Activated CD4-positive, alpha-beta memory T cell treated with anti-CD3 and anti-CD28 coated beads for 36 hours (primary cell): ENCODE measurements around the gene OR6K2. TPM values are rescaled to one million over a fixed set of nuclear protein-coding genes. Genes with fewer than 3 reads are reported as not detected.
"Not testable (repeated sequence)": the region's sequence is repeated elsewhere in the genome, so short reads cannot be mapped to it uniquely, and the experiment has no call there.

Source experiments
- CTCF ChIA-PET: fragments of 350-600 bp; sonication (Branson Sonifier 250); formaldehyde crosslinking; loops from one replicate; lab custom pipeline; 2021; ENCODE audit warnings: antibody characterized with exemption, inconsistent platforms; lab: Charles Lee
- POLR2A ChIA-PET: fragments of 350-600 bp; sonication (Branson Sonifier 250); formaldehyde crosslinking; loops from one replicate; lab custom pipeline; 2021; ENCODE audit warnings: antibody characterized with exemption; lab: Charles Lee
- DNase-seq: peaks from one replicate; pipeline ENCODE4 v3.0.0-alpha.2; 2020
- H3K27ac Mint-ChIP-seq: one replicate; pipeline ENCODE4 v1.8.0; 2021; ENCODE audit warnings: mixed read lengths
- H3K27me3 Mint-ChIP-seq: one replicate; pipeline ENCODE4 v1.8.0; 2021; ENCODE audit warnings: mixed read lengths
- H3K36me3 Mint-ChIP-seq: one replicate; pipeline ENCODE4 v1.8.0; 2021; ENCODE audit warnings: mixed read lengths
- H3K4me1 Mint-ChIP-seq: one replicate; pipeline ENCODE4 v1.8.0; 2021; ENCODE audit warnings: low read depth, mixed read lengths
- H3K4me3 Mint-ChIP-seq: one replicate; pipeline ENCODE4 v1.8.0; 2021; ENCODE audit warnings: mild to moderate bottlenecking, mixed read lengths
- H3K9me3 Mint-ChIP-seq: one replicate; pipeline ENCODE4 v1.8.0; 2021; ENCODE audit warnings: mixed read lengths
- intact Hi-C: fragments of 100-400 bp; cut with micrococcal nuclease; formaldehyde crosslinking; loops from one replicate; pipeline ENCODE4 v1.15.1; 2023
- total RNA-seq, 2 experiments: library from RNA; stranded (reverse); gene quantifications; one replicate each; pipeline ENCODE4 v1.2.3, GENCODE V29; 2021

The OR6K2 gene
- total RNA-seq, 2 experiments from 2014 or later, result not detected

DNA sequence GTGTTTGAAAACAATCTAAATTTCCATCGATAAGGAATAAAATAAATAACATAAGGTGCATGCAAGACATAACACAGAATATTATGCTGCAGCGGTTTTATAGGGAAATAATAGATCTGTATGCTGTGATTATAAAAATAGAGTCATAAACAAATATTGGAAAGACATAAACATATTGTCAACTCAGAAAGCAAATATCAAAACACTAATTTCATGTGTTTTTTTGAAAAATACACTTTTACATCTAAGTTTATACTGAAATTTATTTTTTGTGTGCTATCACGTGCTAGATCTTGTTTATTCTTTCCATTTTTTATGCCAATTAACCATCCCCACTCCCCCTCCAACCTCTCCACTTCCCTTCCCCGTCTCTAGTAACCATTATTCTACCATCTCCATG, 10.6 kb upstream of the OR6K2 start:
- POLR2A ChIA-PET, result no interaction called here
- CTCF ChIA-PET, result interaction anchor here (1.0 kb wide), 1 partner anchor 12 kb away, joined by 3 read pairs; no protein-coding TSS in a partner anchor
- H3K27me3 Mint-ChIP-seq, result peaks cover 13% of the 10 kb centered on the region
- no peaks in the 10 kb centered on the region for H3K9me3 Mint-ChIP-seq
- intact Hi-C loops, result loop anchor here (10.0 kb wide), 1 partner anchor 284 kb away; no protein-coding TSS in a partner anchor
- DNase-seq, result no peak
- no peaks in the 10 kb centered on the region for H3K4me1 Mint-ChIP-seq
- H3K36me3 Mint-ChIP-seq, result no peaks in the 10 kb centered on the region
- no peak overlapping the region for H3K4me3 Mint-ChIP-seq
- no peak overlapping the region for H3K27ac Mint-ChIP-seq

GRCh38 chr1:158706096-158706495, 5.6 kb upstream of the OR6K2 start:
- H3K4me3 Mint-ChIP-seq, result no peak overlapping the region
- H3K27ac Mint-ChIP-seq, result no peak overlapping the region
- no peaks in the 10 kb centered on the region for H3K9me3 Mint-ChIP-seq
- H3K4me1 Mint-ChIP-seq, result no peaks in the 10 kb centered on the region
- no peaks in the 10 kb centered on the region for H3K27me3 Mint-ChIP-seq
- intact Hi-C loops, result no loop called here
- CTCF ChIA-PET, result no interaction called here
- no peak for DNase-seq
- H3K36me3 Mint-ChIP-seq, result no peaks in the 10 kb centered on the region
- POLR2A ChIA-PET, result no interaction called here

- intact Hi-C loops, result no loop called here
- ChIA-PET POLR2A (no interaction called here), CTCF (no interaction called here)
- no peaks in the 10 kb centered on the region for H3K9me3 Mint-ChIP-seq
- no peak overlapping the region for H3K27ac Mint-ChIP-seq
- no peaks in the 10 kb centered on the region for H3K4me1 Mint-ChIP-seq
- no peak overlapping the region for H3K4me3 Mint-ChIP-seq
- no peak for DNase-seq
- H3K27me3 Mint-ChIP-seq, result peaks cover 12% of the 10 kb centered on the region
- no peaks in the 10 kb centered on the region for H3K36me3 Mint-ChIP-seq
Observed at GRCh38 chr1:158694596-158694995, 5.9 kb downstream of the OR6K2 start.

DNA sequence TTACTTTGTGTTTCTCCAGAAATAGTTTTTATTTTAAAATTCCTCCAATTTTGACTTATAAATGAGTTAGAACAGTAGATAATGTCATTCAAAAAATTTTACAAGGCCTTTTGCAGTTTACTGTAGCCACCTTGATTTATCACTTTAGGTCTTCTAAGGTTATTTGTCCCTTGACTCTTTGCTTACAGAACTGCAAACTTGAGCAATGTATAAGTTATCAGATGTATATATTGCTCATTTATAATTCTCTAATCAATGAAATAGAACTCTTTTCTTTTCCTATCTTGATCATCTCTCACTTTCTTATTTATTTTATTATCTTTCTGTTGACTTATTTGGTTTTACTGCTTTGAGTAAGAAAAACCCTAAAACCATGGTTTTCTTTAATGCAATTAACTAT, 8.1 kb downstream of the OR6K2 start:
- H3K9me3 Mint-ChIP-seq, result no peaks in the 10 kb centered on the region
- peaks cover 16% of the 10 kb centered on the region for H3K27me3 Mint-ChIP-seq
- no peak for DNase-seq
- H3K27ac Mint-ChIP-seq, result no peak overlapping the region
- ChIA-PET CTCF (no interaction called here), POLR2A (no interaction called here)
- no peaks in the 10 kb centered on the region for H3K36me3 Mint-ChIP-seq
- no peaks in the 10 kb centered on the region for H3K4me1 Mint-ChIP-seq
- H3K4me3 Mint-ChIP-seq, result no peak overlapping the region
- intact Hi-C loops, result no loop called here

DNA sequence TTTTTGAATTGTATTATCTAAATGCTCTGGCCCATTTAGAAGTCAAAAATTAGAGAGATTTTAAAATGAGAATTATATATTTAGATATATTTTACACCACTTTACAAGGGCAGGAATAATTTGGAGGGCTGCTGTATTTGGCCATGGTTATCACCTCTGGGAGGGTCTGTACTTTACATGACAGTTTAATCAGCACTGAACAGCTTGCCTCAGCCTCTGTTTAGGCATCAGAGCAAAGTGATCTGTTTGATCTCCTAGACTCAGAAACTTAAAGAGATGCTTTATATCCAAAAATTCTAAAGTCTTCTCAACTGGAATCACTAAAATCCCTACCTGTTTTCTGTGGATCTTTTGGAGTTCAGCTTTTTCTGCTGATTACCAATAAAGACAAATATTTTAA, 8.5 kb downstream of the OR6K2 start:
- Mint-ChIP-seq H3K36me3 (no peaks in the 10 kb centered on the region), H3K27ac (no peak overlapping the region), H3K27me3 (peaks cover 18% of the 10 kb centered on the region), H3K4me3 (no peak overlapping the region), H3K9me3 (no peaks in the 10 kb centered on the region), H3K4me1 (no peaks in the 10 kb centered on the region)
- DNase-seq, result no peak
- ChIA-PET POLR2A (no interaction called here), CTCF (no interaction called here)
- intact Hi-C loops, result no loop called here

DNA sequence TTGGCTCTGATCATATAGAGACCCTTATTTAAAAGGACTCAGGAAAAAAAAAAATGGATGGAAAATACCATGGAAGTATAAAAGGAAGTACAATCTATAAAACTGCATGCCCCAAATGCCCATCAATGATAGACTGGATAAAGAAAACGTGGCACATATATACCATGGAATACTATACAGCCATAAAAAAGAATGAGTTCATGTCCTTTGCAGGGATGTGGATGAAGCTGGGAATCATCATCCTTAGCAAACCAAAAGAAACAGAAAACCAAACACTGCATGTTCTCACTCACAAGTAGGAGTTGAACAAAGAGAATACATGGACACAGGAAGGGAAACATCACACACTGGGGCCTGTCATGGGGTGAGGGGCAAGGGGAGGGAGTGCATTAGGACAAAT, 9.3 kb downstream of the OR6K2 start:
- CTCF ChIA-PET, DNase-seq, POLR2A ChIA-PET, H3K9me3 Mint-ChIP-seq, H3K4me1 Mint-ChIP-seq, H3K27ac Mint-ChIP-seq, intact Hi-C loops, H3K4me3 Mint-ChIP-seq, H3K36me3 Mint-ChIP-seq: not testable (repeated sequence)
- H3K27me3 Mint-ChIP-seq, result peaks cover 18% of the 10 kb centered on the region

GRCh38 chr1:158689875-158690274, 10.6 kb downstream of the OR6K2 start:
- Mint-ChIP-seq H3K27ac (no peak overlapping the region), H3K4me3 (no peak overlapping the region), H3K27me3 (peaks cover 16% of the 10 kb centered on the region), H3K4me1 (no peaks in the 10 kb centered on the region), H3K36me3 (no peaks in the 10 kb centered on the region), H3K9me3 (no peaks in the 10 kb centered on the region)
- intact Hi-C loops, result no loop called here
- CTCF ChIA-PET, result no interaction called here
- POLR2A ChIA-PET, result no interaction called here
- DNase-seq, result no peak

DNA sequence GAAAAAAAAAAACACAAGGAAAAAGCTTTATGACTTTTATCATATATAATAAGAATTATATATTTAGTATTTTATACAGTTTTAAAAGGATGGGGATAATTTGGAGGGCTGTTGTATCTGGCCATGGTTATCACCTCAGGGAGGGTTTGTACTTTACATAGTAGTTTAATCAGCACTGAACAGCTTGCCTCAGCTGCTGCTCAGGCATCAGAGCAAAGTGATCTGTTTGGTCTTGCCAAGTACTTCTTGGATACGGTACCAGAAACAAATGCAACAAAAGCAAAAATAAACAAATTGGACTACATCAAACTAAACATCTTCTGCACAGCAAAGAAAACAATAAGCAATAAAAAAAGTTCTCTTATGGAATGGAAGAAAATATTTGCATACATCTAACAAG, 11.3 kb downstream of the OR6K2 start:
- intact Hi-C loops, result no loop called here
- H3K27ac Mint-ChIP-seq, result no peak overlapping the region
- no peaks in the 10 kb centered on the region for H3K4me1 Mint-ChIP-seq
- CTCF ChIA-PET, result no interaction called here
- H3K36me3 Mint-ChIP-seq, result no peaks in the 10 kb centered on the region
- H3K4me3 Mint-ChIP-seq, result no peak overlapping the region
- no peaks in the 10 kb centered on the region for H3K9me3 Mint-ChIP-seq
- no peak for DNase-seq
- H3K27me3 Mint-ChIP-seq, result peaks cover 17% of the 10 kb centered on the region
- POLR2A ChIA-PET, result no interaction called here

DNA sequence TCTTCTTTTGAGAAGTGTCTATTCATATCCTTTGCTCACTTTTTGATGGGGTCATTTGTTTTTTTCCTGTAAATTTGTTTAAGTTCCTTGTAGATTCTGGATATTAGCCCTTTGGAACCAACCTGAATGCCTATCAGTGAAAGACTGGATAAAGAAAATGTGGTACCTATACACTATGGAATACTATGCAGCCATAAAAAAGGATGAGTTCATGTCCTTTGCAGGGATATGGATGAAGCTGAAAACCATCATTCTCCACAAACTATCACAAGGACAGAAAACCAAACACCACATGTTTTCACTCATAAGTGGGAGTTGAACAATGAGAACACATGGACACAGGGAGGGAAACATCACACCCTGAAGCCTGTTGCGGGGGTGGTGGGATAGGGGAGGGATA, 12.1 kb downstream of the OR6K2 start:
- H3K36me3 Mint-ChIP-seq, intact Hi-C loops, DNase-seq, CTCF ChIA-PET, H3K27ac Mint-ChIP-seq, POLR2A ChIA-PET, H3K4me1 Mint-ChIP-seq, H3K9me3 Mint-ChIP-seq, H3K4me3 Mint-ChIP-seq: not testable (repeated sequence)
- H3K27me3 Mint-ChIP-seq, result peaks cover 17% of the 10 kb centered on the region

DNA sequence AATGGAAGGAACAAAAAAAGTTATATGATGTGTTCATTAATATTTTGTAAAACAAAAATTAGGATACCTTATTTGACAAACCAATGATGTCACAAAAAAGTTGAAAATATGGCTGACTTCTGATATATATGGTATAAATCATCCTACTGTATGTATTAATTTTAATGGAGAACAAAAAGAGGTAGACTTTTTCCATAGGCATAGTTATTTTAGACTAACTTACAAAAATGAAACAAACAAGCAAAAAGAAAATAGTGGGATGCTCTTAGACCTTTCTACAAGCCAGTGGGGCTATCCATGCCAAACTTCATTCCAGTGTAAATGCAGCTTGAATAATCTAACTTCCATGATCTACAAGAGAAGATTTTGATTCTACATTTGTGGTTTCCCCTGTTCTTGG, 13.4 kb downstream of the OR6K2 start:
- intact Hi-C loops, result no loop called here
- no peak for DNase-seq
- POLR2A ChIA-PET, result no interaction called here
- Mint-ChIP-seq H3K4me1 (no peaks in the 10 kb centered on the region), H3K36me3 (no peaks in the 10 kb centered on the region), H3K27me3 (peaks cover 22% of the 10 kb centered on the region), H3K9me3 (no peaks in the 10 kb centered on the region), H3K4me3 (no peak overlapping the region), H3K27ac (no peak overlapping the region)
- CTCF ChIA-PET, result no interaction called here

DNA sequence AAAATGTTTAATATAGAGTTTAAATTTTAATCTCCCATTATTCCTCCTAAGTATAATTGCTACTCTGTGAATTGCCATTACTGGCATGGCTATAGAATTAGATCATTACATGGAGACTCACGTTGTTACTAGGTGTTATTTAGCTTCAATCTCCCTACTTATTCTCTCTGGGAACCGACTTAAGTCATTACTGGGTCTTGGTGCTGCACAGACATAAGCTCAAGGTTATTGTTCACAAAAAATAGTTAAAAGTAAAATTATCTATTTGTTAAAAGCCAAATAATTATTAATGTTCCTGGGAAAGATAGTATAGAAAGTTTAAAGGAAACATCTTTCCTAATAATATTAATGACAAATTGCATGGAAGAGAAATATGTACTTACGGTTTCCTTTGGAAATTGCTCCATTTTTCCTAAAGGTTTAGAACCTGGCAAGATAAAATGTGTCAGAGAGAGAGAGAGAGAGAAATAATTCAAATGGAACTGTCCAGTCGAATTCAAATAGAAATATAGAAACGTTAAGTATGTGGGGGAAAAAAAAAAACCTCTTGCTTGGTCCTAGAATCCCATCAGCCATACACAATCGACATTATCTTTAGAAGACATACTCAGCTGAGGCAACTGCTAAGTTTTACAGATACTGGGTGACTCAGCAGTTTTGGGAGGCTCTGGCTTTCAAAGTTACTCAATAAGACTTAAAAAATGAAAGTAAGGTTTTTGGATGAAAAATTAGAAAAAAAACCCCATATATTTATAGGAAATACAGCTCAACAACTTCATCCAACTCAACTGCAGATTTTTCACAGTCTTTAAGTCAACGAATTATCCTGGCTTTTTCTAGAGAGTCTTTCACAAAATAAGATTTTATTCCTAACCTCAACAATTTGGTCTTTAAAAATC, 14.1 kb downstream of the OR6K2 start, which contains the start of gene SPTA1:
Gene SPTA1, minus strand, starts transcription at position 605 of the 899 bp plus-strand sequence. Its CDS starts 198 bp downstream, at position 407.
- POLR2A ChIA-PET, result no interaction called here
- DNase-seq, result no peak

DNA sequence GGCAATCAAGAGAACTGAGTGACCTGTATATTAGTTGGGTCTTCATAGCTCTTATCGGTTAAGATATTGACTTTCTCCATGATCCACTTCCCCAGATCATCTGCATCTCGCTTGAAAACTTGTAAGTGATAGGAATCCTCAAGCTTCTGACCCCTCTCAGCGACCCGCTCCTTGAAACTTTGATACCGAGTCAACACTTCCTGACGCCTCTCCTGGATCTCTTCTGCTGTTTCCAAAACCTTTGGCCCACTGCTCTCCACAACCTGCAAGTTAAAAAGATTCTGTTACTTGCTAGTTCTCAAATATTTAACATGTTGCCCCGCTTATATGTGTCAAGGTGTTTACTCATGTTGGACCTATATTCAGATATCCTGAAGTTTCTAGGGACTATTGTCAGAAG, 15.4 kb downstream of the OR6K2 start:
- Mint-ChIP-seq H3K9me3 (no peaks in the 10 kb centered on the region), H3K27me3 (peaks cover 24% of the 10 kb centered on the region), H3K36me3 (no peaks in the 10 kb centered on the region), H3K4me1 (no peaks in the 10 kb centered on the region), H3K4me3 (no peak overlapping the region), H3K27ac (no peak overlapping the region)
- DNase-seq, result no peak
- intact Hi-C loops, result no loop called here
- ChIA-PET CTCF (no interaction called here), POLR2A (no interaction called here)

More for the DNA sequence above, 14.1 kb downstream of the OR6K2 start, which contains the start of gene SPTA1:
- Mint-ChIP-seq H3K4me1 (no peaks in the 10 kb centered on the region), H3K36me3 (no peaks in the 10 kb centered on the region), H3K9me3 (no peaks in the 10 kb centered on the region), H3K4me3 (no peak within 1 kb of the TSS), H3K27ac (no peak within 1 kb of the TSS), H3K27me3 (peaks cover 25% of the 10 kb centered on the region)
- intact Hi-C loops, result no loop called here
- CTCF ChIA-PET, result interaction anchor here (0.6 kb wide), 1 partner anchor 165 kb away, joined by 3 read pairs; no protein-coding TSS in a partner anchor

DNA sequence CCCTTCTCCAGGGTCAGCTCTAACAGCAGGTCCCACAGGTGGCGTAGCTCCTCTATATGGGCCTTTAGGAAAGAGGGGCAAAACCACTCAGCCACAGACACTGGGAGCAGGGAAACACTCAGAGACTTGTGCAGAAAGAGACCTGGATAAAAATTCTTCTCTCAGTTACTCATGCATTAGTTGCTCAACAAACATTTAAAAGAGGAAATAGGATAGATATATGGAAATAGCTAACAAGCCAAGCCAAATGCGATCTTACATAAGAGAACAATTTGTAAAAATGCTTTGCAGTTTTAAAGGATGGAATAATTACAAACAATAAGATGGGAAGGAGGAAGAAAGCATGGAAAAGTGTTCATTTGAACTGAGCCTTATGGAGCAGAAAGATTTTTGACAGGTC, 18.8 kb downstream of the OR6K2 start:
- Mint-ChIP-seq H3K27me3 (peaks cover 19% of the 10 kb centered on the region), H3K9me3 (no peaks in the 10 kb centered on the region), H3K4me3 (no peak overlapping the region), H3K36me3 (no peaks in the 10 kb centered on the region), H3K4me1 (no peaks in the 10 kb centered on the region), H3K27ac (no peak overlapping the region)
- intact Hi-C loops, result no loop called here
- ChIA-PET POLR2A (no interaction called here), CTCF (no interaction called here)
- DNase-seq, result no peak
